CD4-positive, alpha-beta T cell (primary cell): Measurements from ENCODE around the gene KLHL17. TPM values are rescaled to one million over a fixed set of nuclear protein-coding genes. Genes with fewer than 3 reads are reported as not detected.

ENCODE experiments used
- ATAC-seq: fragments of 200-7000 bp; cut with Tn5 transposase; one replicate; pipeline ENCODE4 v1.10.0; 2022; ENCODE audit warnings: mild to moderate bottlenecking; ENCODE audit not compliant: poor library complexity
- CTCF ChIA-PET: fragments of 350-600 bp; sonication (Branson Sonifier 250); formaldehyde crosslinking; loops from one replicate; lab custom pipeline; 2021; ENCODE audit warnings: antibody characterized with exemption, inconsistent platforms; lab: Charles Lee
- POLR2A ChIA-PET: fragments of 350-600 bp; sonication (Branson Sonifier 250); formaldehyde crosslinking; loops from one replicate; lab custom pipeline; 2021; ENCODE audit warnings: antibody characterized with exemption, inconsistent platforms; lab: Charles Lee
- DNase-seq, 14 experiments: peaks; one replicate each; pipeline ENCODE4 v3.0.0-alpha.2; 2013 to 2020; ENCODE audit warnings: mixed read lengths in 2 of 14
- H3K27ac ChIP-seq, 2 donors: one replicate each; pipeline versions ENCODE4 v1.5.1 to v1.7.0; 2013; ENCODE audit warnings: low read length in 2 of 2, low read depth in 1 of 2, mild to moderate bottlenecking in 1 of 2
- H3K27me3 ChIP-seq, 2 experiments: 1 replicate in 1 of 2; 2 replicates in 1 of 2; pipeline versions ENCODE4 v1.6.1 to v1.7.0; 2013; ENCODE audit warnings: low read length in 2 of 2, control low read depth in 1 of 2, mild to moderate bottlenecking in 1 of 2, moderate library complexity in 1 of 2; ENCODE audit not compliant: insufficient read depth in 2 of 2, control insufficient read depth in 1 of 2
- H3K36me3 ChIP-seq: one replicate; pipeline ENCODE4 v1.6.1; 2013; ENCODE audit warnings: low read length, control low read depth; ENCODE audit not compliant: insufficient read depth
- H3K4me1 ChIP-seq: one replicate; pipeline ENCODE4 v1.6.1; 2013; ENCODE audit warnings: low read length, control low read depth; ENCODE audit not compliant: insufficient read depth
- H3K4me3 ChIP-seq: one replicate; pipeline ENCODE4 v1.5.1; 2013; ENCODE audit warnings: mild to moderate bottlenecking, low read length, moderate library complexity
- H3K9me3 ChIP-seq, 2 experiments: 1 replicate in 1 of 2; 2 replicates in 1 of 2; pipeline versions ENCODE4 v1.6.1 to v1.7.0; 2013; ENCODE audit warnings: low read length in 2 of 2, mild to moderate bottlenecking in 2 of 2, control low read depth in 1 of 2, moderate library complexity in 1 of 2; ENCODE audit not compliant: control insufficient read depth in 1 of 2, insufficient read depth in 1 of 2
- H3K27ac Mint-ChIP-seq: one replicate; pipeline ENCODE4 v1.8.0; 2020; ENCODE audit warnings: mixed read lengths
- H3K27me3 Mint-ChIP-seq: one replicate; pipeline ENCODE4 v1.8.0; 2021; ENCODE audit warnings: mixed read lengths
- H3K36me3 Mint-ChIP-seq: one replicate; pipeline ENCODE4 v1.8.0; 2021; ENCODE audit warnings: low read depth, mixed read lengths
- H3K4me1 Mint-ChIP-seq: one replicate; pipeline ENCODE4 v1.8.0; 2021; ENCODE audit warnings: low read depth, mixed read lengths
- H3K4me3 Mint-ChIP-seq: one replicate; pipeline ENCODE4 v1.8.0; 2020; ENCODE audit warnings: mild to moderate bottlenecking, mixed read lengths
- H3K9me3 Mint-ChIP-seq: one replicate; pipeline ENCODE4 v1.8.0; 2020; ENCODE audit warnings: mixed read lengths
- intact Hi-C, 2 experiments: fragments of 100-400 bp; cut with DNase I in 1 of 2; cut with micrococcal nuclease in 1 of 2; formaldehyde crosslinking; loops; one replicate each; pipeline versions ENCODE4 v1.15.1 to v1.9.0; 2023 to 2025; cut with DNase I, micrococcal nuclease
- polyA plus RNA-seq, 2 donors: library from polyadenylated mRNA; unstranded; fragments of 120-200 nt; gene quantifications; one replicate each; pipeline ENCODE4 v1.2.1, GENCODE V29; 2013
- total RNA-seq, 174 experiments: library from RNA in 2 of 174; stranded (reverse) in 2 of 174; gene quantifications; one replicate each; pipeline ENCODE4 v1.2.3 and lab custom pipeline; 2021 to 2026
- TF ChIP-seq, protein P1 (sequence below): fragments of 200-600 bp; IDR thresholded peaks from one replicate; pipeline ENCODE4 v1.8.0; 2022; ENCODE audit warnings: antibody characterized with exemption, mild to moderate bottlenecking

The KLHL17 gene
- 10 to 100 TPM; 13.9 TPM for total RNA-seq
- polyA plus RNA-seq (2013, experiment 1 of 2): 10.1 TPM
- 14.7 TPM for polyA plus RNA-seq (2013, experiment 2 of 2)
- total RNA-seq (lab: John Stamatoyannopoulos, UW): 4.0 to 32.7 (median 20.8) reads per million in 172 experiments

DNA sequence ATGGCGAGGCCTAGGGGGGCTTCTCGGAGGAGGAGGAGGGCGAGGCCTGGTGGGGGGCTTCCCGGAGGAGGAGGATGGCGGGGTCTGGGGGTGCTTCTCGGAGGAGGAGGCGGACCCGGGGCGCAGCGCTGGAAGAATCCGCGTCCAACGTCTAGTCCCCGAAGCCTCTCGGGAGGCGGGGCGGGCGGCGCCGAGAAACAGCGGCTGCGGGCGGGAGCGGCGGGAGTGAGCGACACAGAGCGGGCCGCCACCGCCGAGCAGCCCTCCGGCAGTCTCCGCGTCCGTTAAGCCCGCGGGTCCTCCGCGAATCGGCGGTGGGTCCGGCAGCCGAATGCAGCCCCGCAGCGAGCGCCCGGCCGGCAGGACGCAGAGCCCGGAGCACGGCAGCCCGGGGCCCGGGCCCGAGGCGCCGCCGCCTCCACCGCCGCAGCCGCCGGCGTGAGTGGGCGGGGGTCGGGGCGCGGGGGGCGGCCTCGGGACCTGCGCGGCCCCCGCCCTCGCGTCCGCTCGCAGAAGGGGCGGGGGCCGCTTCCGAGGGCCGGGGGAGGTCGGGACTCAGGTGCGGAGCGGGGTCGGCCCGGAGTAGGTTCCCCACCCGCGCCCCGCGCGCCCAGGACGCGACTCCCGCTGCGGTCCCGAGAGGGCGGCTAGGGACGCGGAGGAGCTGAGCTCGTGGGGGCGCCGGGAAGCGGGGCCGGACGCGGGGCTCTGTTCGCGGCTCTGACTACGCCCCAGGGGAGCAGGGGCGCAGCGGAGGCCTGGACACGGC is at the start of gene KLHL17:
Gene KLHL17, plus strand, starts transcription at position 222 of the 769 bp plus-strand sequence. Its CDS starts 110 bp downstream, at position 332.
- H3K4me3 ChIP-seq: peak within 1 kb of the TSS; percentile 57
- Mint-ChIP-seq H3K4me3 (peak within 1 kb of the TSS; percentile 90), H3K36me3 (peaks cover 25% of the 10 kb centered on the region), H3K27me3 (no peaks in the 10 kb centered on the region), H3K27ac (no peak within 1 kb of the TSS), H3K9me3 (no peaks in the 10 kb centered on the region), H3K4me1 (peaks cover 16% of the 10 kb centered on the region)
- intact Hi-C loops: no loop called here
- ChIA-PET POLR2A (no interaction called here), CTCF (no interaction called here)
- DNase-seq (peak; percentile 61 to 85 (median 76)), ATAC-seq (peak; percentile 61)
- TF ChIP-seq, protein P1, sequence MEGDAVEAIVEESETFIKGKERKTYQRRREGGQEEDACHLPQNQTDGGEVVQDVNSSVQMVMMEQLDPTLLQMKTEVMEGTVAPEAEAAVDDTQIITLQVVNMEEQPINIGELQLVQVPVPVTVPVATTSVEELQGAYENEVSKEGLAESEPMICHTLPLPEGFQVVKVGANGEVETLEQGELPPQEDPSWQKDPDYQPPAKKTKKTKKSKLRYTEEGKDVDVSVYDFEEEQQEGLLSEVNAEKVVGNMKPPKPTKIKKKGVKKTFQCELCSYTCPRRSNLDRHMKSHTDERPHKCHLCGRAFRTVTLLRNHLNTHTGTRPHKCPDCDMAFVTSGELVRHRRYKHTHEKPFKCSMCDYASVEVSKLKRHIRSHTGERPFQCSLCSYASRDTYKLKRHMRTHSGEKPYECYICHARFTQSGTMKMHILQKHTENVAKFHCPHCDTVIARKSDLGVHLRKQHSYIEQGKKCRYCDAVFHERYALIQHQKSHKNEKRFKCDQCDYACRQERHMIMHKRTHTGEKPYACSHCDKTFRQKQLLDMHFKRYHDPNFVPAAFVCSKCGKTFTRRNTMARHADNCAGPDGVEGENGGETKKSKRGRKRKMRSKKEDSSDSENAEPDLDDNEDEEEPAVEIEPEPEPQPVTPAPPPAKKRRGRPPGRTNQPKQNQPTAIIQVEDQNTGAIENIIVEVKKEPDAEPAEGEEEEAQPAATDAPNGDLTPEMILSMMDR: no peak
- H3K27ac ChIP-seq: no peak within 1 kb of the TSS
- H3K4me1 ChIP-seq: peaks cover 41% of the 10 kb centered on the region
- peaks cover 18% of the 10 kb centered on the region for H3K36me3 ChIP-seq
- no peaks in the 10 kb centered on the region for H3K27me3 ChIP-seq
- H3K9me3 ChIP-seq: no peaks in the 10 kb centered on the region

DNA sequence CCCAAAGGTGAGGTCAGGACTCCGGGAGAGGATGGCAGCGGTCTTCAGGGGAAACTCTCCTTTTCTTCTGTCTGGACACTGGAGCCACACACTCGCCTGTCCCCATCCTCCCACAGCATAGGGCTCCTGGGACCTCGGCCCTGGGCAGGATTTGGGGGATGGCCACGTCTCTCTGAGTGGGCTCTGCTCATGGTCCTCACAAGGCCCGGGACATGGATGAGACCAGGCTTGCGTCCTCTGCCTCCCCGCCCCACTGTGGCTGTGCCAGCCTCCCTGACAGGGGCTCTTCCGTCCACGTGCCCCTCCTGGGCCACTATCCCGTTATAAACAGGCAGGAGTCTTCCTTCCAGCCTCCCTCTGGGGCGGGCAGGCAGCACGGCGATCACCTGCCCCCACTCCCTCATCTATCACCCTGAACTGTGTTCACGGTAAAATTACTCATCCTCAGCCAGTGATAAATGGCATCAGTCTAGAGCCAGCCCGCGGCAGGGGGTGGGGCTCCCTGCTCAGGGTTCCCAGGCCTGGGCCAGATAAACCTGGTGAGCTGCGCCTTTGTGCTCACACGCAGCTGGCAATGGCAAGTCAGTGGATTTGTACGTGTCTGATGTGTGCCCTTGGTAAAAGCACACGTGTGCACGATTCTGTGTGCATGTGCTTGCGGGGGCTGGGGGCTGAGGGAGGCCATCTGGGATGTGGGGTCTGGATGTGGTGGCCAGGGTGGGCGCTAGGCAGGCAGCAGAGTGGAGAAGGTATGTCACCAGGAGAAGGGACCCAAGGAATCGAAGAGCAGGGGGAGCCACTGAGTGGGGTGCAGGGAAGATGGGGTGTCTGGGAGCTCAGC is 49.3 kb upstream of the KLHL17 start:
- no peak overlapping the region for H3K4me3 ChIP-seq
- Mint-ChIP-seq H3K4me1 (peaks cover 8% of the 10 kb centered on the region), H3K27ac (no peak overlapping the region), H3K4me3 (no peak overlapping the region), H3K9me3 (no peaks in the 10 kb centered on the region), H3K36me3 (no peaks in the 10 kb centered on the region), H3K27me3 (peaks cover 43% of the 10 kb centered on the region)
- ATAC-seq (no peak), DNase-seq (peak in 1 of 14 experiments; percentile 24)
- peaks cover 19 to 37% of the 10 kb centered on the region in 2 experiments for H3K27me3 ChIP-seq
- intact Hi-C loops: no loop called here
- no peaks in the 10 kb centered on the region for H3K36me3 ChIP-seq
- POLR2A ChIA-PET: no interaction called here
- H3K27ac ChIP-seq: no peak overlapping the region
- CTCF ChIA-PET: no interaction called here
- peaks cover 4% of the 10 kb centered on the region for H3K4me1 ChIP-seq
- H3K9me3 ChIP-seq: peaks cover 0 to 5% of the 10 kb centered on the region in 2 experiments
- TF ChIP-seq, protein P1: no peak

DNA sequence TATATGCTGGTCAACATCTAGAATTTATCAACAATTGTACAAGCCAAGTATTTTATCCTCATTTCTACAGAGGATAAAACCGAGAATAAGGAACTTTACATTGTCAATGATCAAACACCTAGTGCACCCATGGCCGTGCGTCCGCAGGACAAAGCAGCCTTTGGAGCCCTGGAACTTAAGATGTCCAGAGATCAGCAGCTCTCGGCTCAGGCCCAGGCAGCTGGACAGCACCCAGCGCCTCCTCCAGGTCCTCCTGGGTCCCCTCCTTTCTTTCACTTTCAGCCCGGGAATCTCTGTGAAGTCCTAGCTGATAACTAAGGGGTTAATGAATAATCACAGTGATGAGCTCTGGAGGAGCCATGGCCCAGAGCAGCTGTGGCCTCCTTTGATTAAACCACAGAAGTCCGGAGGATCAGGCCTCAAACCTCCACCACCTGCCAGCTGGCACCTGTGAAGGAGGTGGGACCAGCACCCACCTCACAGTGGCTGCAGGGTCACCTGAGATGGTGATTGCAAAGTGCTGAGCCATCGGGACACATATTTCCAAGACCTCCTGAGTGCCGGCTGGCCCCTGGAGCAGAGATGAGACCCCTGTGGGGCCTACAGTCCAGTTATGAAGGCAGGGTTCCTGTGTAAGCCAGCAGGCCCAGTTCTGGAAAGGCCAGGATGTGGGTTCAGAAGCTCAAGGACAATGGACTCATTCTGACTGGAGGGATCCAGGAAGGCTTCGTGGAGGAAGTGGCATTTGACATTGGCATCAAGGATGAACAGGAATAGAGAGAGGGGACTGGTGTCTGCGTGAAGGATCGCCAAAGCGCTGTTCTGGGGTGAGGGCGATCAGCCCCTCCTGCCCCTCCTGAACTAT is 48.3 kb upstream of the KLHL17 start:
- Mint-ChIP-seq H3K9me3 (no peaks in the 10 kb centered on the region), H3K27me3 (peaks cover 37% of the 10 kb centered on the region), H3K4me1 (peaks cover 8% of the 10 kb centered on the region), H3K27ac (no peak overlapping the region), H3K4me3 (no peak overlapping the region), H3K36me3 (no peaks in the 10 kb centered on the region)
- ChIA-PET POLR2A (no interaction called here), CTCF (no interaction called here)
- no peaks in the 10 kb centered on the region for H3K4me1 ChIP-seq
- DNase-seq (peak in 1 of 14 experiments; percentile 15), ATAC-seq (no peak)
- TF ChIP-seq, protein P1: no peak
- intact Hi-C loops: no loop called here
- peaks cover 18 to 27% of the 10 kb centered on the region in 2 experiments for H3K27me3 ChIP-seq
- no peak overlapping the region for H3K4me3 ChIP-seq
- H3K9me3 ChIP-seq: peaks cover 0 to 5% of the 10 kb centered on the region in 2 experiments
- H3K36me3 ChIP-seq: no peaks in the 10 kb centered on the region
- no peak overlapping the region for H3K27ac ChIP-seq
